Pancreas (tissue), 10 donors: ENCODE results near the gene LIF. TPM values are rescaled to one million over a fixed set of nuclear protein-coding genes. Genes with fewer than 3 reads are reported as not detected.

Experiments used
- ATAC-seq, 4 donors: fragments of 200-7000 bp; cut with Tn5 transposase; one replicate each; pipeline versions ENCODE4 v1.8.0 to v1.9.1; 2020; ENCODE audit warnings: mild to moderate bottlenecking in 4 of 4, moderate library complexity in 4 of 4
- DNase-seq, 6 donors: peaks; one replicate each; pipeline ENCODE4 v3.0.0-alpha.2; 2020
- FAIRE-seq: peaks from 2 replicates; lab custom pipeline; 2012; peaks lifted over from hg19 to GRCh38; lab: Jason Lieb, UNC
- H3K27ac ChIP-seq, 4 donors: fragments of 200-600 bp; sonication (generic); 1 replicate in 3 of 4; 2 replicates in 1 of 4; pipeline versions ENCODE4 v1.5.0 to v1.8.0; 2020
- H3K27me3 ChIP-seq, 4 donors: fragments of 200-600 bp; one replicate each; pipeline ENCODE4 v1.8.0; 2021
- H3K36me3 ChIP-seq, 3 donors: fragments of 200-600 bp; sonication (generic) in 1 of 3; one replicate each; pipeline versions ENCODE4 v1.5.0 to v1.8.0; 2020 to 2021
- H3K4me1 ChIP-seq, 3 donors: fragments of 200-600 bp; one replicate each; pipeline ENCODE4 v1.8.0; 2021
- H3K4me3 ChIP-seq, 4 donors: fragments of 200-600 bp; sonication (generic) in 2 of 4; one replicate each; pipeline versions ENCODE4 v1.5.0 to v1.8.0; 2020 to 2021
- H3K9me3 ChIP-seq, 4 donors: fragments of 200-600 bp; one replicate each; pipeline ENCODE4 v1.8.0; 2021
- WGBS, 2 donors: extraction: QIAGEN DNeasy Blood & Tissue Kit; methylation state at CpG; one replicate each; pipeline ENCODE4 v1.1.7; 2013; 5-methylcytosine and 5-hydroxymethylcytosine counted together
- intact Hi-C, 3 donors: fragments of 100-400 bp; cut with DNase I; formaldehyde crosslinking; loops; one replicate each; pipeline versions ENCODE4 v1.11.1 to v1.14.2; 2022
- polyA plus RNA-seq, 2 donors: library from polyadenylated mRNA; stranded (reverse); fragments of 200-250 nt; gene quantifications; one replicate each; pipeline ENCODE4 v1.2.3, GENCODE V29; 2013
- total RNA-seq, 6 donors: library from RNA; stranded (reverse); fragmentation: NEBNext Ultra II Directional in 4 of 6; extraction: Animal tissue kit (Norgen Biotek cat#: 25700) in 4 of 6; gene quantifications; one replicate each; pipeline versions ENCODE4 v1.2.1 to v1.2.4, GENCODE V29; 2021 to 2023
- TF ChIP-seq, protein P1 (sequence below), 4 donors: fragments of 200-600 bp; sonication (generic) in 3 of 4; IDR thresholded peaks; one replicate each; pipeline versions ENCODE4 v1.5.0 to v1.8.0; 2021; ENCODE audit warnings: antibody characterized with exemption in 4 of 4
- donor health status: healthy with polysubstance abuse.
- donor health status: DM: no; HTN: no; CAD: no; lungs with moderate emphysema.
- donor health status: DM: no; HTN: no; CAD: no.
- donor health status: control.
- donor health status: control.
- donor health status: Bipolar disorder and iron deficiency.
- donor health status: DM: yes; HTN: yes; CAD: no.
- donor health status: DM: no; HTN: no; CAD: no.
- donor health status: DM: no; HTN: no; CAD: no.
- donor health status: DM: yes; HTN: yes; CAD: no.

The LIF gene
- total and polyA plus RNA-seq, 8 donors, result 0.32 to 5.8 (median 2.3) TPM

GRCh38 chr22:30190574-30190973, 56.0 kb downstream of the LIF start:
- Histone ChIP-seq H3K9me3 (no peaks in the 10 kb centered on the region), H3K4me1 (peaks cover 9 to 21% (median 9%) of the 10 kb centered on the region in 3 donors), H3K27me3 (no peaks in the 10 kb centered on the region), H3K36me3 (no peaks in the 10 kb centered on the region), H3K4me3 (no peak overlapping the region), H3K27ac (no peak overlapping the region)
- no peak for ATAC-seq
- FAIRE-seq, result no peak
- TF ChIP-seq, protein P1, sequence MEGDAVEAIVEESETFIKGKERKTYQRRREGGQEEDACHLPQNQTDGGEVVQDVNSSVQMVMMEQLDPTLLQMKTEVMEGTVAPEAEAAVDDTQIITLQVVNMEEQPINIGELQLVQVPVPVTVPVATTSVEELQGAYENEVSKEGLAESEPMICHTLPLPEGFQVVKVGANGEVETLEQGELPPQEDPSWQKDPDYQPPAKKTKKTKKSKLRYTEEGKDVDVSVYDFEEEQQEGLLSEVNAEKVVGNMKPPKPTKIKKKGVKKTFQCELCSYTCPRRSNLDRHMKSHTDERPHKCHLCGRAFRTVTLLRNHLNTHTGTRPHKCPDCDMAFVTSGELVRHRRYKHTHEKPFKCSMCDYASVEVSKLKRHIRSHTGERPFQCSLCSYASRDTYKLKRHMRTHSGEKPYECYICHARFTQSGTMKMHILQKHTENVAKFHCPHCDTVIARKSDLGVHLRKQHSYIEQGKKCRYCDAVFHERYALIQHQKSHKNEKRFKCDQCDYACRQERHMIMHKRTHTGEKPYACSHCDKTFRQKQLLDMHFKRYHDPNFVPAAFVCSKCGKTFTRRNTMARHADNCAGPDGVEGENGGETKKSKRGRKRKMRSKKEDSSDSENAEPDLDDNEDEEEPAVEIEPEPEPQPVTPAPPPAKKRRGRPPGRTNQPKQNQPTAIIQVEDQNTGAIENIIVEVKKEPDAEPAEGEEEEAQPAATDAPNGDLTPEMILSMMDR (IDR thresholded peaks at IDR 0.05), result no peak
- no peak for DNase-seq
- WGBS, 2 donors, result 79 to 91% methylated on average over 1 of the region's 1 CpG
- intact Hi-C loops, result loop anchor here in 1 of 3 donors (10.0 kb wide), 1 partner anchor 76 kb away; no protein-coding TSS in a partner anchor

Other genes starting within 250 kb of the LIF start
- gene HORMAD2, start 166.3 kb downstream of the LIF start, total RNA-seq, result not detected
- not detected for gene HORMAD2, start 166.3 kb downstream of the LIF start, polyA plus RNA-seq
- gene OSM, start 20.1 kb upstream of the LIF start, total RNA-seq, result 1 to 10 TPM in 2 of 6 donors, under 1 TPM in 3, not detected in 1; 0.13 to 1.5 (median 0.38) TPM
- gene OSM, start 20.1 kb upstream of the LIF start, polyA plus RNA-seq, result under 1 TPM; 0.23 to 0.26 TPM
- gene CASTOR1, start 42.7 kb upstream of the LIF start, total RNA-seq, result 1 to 10 TPM; 1.8 to 7.3 (median 3.8) TPM
- gene CASTOR1, start 42.7 kb upstream of the LIF start, polyA plus RNA-seq, result 1 to 10 TPM; 7.3 to 8.3 TPM
- 10 to 100 TPM in 1 of 6 donors, 1 to 10 TPM in 5; 4.0 to 14.1 (median 7.4) TPM for gene TBC1D10A, start 80.2 kb upstream of the LIF start, total RNA-seq
- gene TBC1D10A, start 80.2 kb upstream of the LIF start, polyA plus RNA-seq, result 10 to 100 TPM; 12.4 to 19.4 TPM
- 100 to 1,000 TPM in 1 of 6 donors, 10 to 100 TPM in 5; 77.2 to 102 (median 95.4) TPM for gene SF3A1, start 110.1 kb upstream of the LIF start, total RNA-seq
- 10 to 100 TPM; 19.2 to 21.6 TPM for gene SF3A1, start 110.1 kb upstream of the LIF start, polyA plus RNA-seq
- gene CCDC157, start 110.2 kb upstream of the LIF start, total RNA-seq, result 1 to 10 TPM; 1.1 to 2.6 (median 1.2) TPM
- gene CCDC157, start 110.2 kb upstream of the LIF start, polyA plus RNA-seq, result 1 to 10 TPM; 5.3 to 8.2 TPM
- gene RNF215, start 140.7 kb upstream of the LIF start, total RNA-seq, result 10 to 100 TPM in 2 of 6 donors, 1 to 10 TPM in 4; 6.0 to 11.6 (median 8.9) TPM
- 10 to 100 TPM in 1 of 2 donors, 1 to 10 TPM in 1; 9.9 to 13.9 TPM for gene RNF215, start 140.7 kb upstream of the LIF start, polyA plus RNA-seq
- gene SEC14L2, start 150.3 kb upstream of the LIF start, total RNA-seq, result 1 to 10 TPM; 2.6 to 6.6 (median 3.6) TPM
- 1 to 10 TPM; 3.6 to 5.1 TPM for gene SEC14L2, start 150.3 kb upstream of the LIF start, polyA plus RNA-seq
- gene MTFP1, start 179.0 kb upstream of the LIF start, total RNA-seq, result 10 to 100 TPM in 1 of 6 donors, 1 to 10 TPM in 5; 3.2 to 11.6 (median 8.0) TPM
- 10 to 100 TPM; 13.1 to 15.7 TPM for gene MTFP1, start 179.0 kb upstream of the LIF start, polyA plus RNA-seq
- not detected for gene SEC14L3, start 225.3 kb upstream of the LIF start, total RNA-seq
- under 1 TPM in 1 of 2 donors, not detected in 1; 0.05 TPM for gene SEC14L3, start 225.3 kb upstream of the LIF start, polyA plus RNA-seq